ENCODE data around the gene FAM32A.

DNA sequence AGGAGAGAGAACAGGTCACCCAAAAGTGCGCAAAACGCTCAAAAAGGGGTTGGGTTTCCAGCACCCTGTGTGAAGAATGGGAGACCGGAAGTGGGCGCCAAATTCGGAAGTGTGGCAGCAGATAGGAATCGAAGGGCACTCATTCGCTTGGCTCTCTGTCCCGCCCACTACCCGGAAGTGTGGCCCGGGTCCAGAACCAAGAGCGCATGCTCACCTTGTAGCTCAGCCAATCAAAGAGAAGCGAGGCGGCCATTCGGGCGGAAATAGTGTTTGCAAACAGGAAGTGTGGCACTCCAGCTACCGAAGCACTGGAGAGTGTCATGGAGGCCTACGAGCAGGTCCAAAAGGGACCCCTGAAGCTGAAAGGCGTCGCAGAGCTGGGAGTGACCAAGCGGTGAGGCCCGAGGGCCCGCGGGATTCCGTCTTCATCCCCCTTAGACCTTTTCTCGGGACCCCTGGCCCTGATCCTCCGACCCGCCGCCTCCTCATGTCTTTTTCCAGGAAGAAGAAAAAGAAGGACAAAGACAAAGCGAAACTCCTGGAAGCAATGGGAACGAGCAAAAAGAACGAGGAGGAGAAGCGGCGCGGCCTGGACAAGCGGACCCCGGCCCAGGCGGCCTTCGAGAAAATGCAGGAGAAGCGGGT is at the start of gene FAM32A:
- TF ChIP-seq EZH2 (IDR thresholded peaks at IDR 0.05) (no peak), POLR2AphosphoS5 (IDR thresholded peaks at IDR 0.05; ENCODE audit: borderline replicate concordance, low read depth, low read length) (peak; percentile 83)

All from SK-N-MC (cell line).